Astrocyte (in vitro differentiated cells and primary cell): ENCODE results near the gene EXD3. TPM values are rescaled to one million over a fixed set of nuclear protein-coding genes. Genes with fewer than 3 reads are reported as not detected.

ENCODE experiments used
- DNase-seq: peaks from one replicate; pipeline ENCODE4 v3.0.0-alpha.2; 2010; ENCODE audit warnings: low read depth
- FAIRE-seq: peaks from 2 replicates; lab custom pipeline; 2011; peaks lifted over from hg19 to GRCh38; lab: Jason Lieb, UNC
- H2AFZ ChIP-seq: 2 replicates; pipeline ENCODE4 v1.6.0; 2012; ENCODE audit warnings: low read depth, low read length, inconsistent platforms
- H3K27ac ChIP-seq: 2 replicates; pipeline ENCODE4 v1.5.1; 2011; ENCODE audit warnings: low read depth, low read length, inconsistent platforms
- H3K27me3 ChIP-seq: 2 replicates; pipeline ENCODE4 v1.6.0; 2011; ENCODE audit warnings: low read length, inconsistent platforms; ENCODE audit not compliant: insufficient read depth
- H3K36me3 ChIP-seq: 2 replicates; pipeline ENCODE4 v1.5.1; 2011; ENCODE audit warnings: low read length, inconsistent platforms; ENCODE audit not compliant: insufficient read depth
- H3K4me1 ChIP-seq: 2 replicates; pipeline ENCODE4 v1.5.1; 2011; ENCODE audit warnings: low read length, inconsistent platforms; ENCODE audit not compliant: insufficient read depth
- H3K4me2 ChIP-seq: 2 replicates; pipeline ENCODE4 v1.6.0; 2012; ENCODE audit warnings: low read length, inconsistent platforms
- H3K4me3 ChIP-seq: 2 replicates; pipeline ENCODE4 v1.5.1; 2011; ENCODE audit warnings: low read depth, mild to moderate bottlenecking, low read length, inconsistent platforms; ENCODE audit not compliant: insufficient read depth
- H3K79me2 ChIP-seq: 2 replicates; pipeline ENCODE4 v1.6.0; 2012; ENCODE audit warnings: mild to moderate bottlenecking, low read length, inconsistent platforms; ENCODE audit not compliant: insufficient read depth
- H3K9ac ChIP-seq: 2 replicates; pipeline ENCODE4 v1.6.0; 2012; ENCODE audit warnings: mild to moderate bottlenecking, low read length, inconsistent platforms
- H3K9me3 ChIP-seq: 2 replicates; pipeline ENCODE4 v1.5.1; 2012; ENCODE audit warnings: low read depth, mild to moderate bottlenecking, low read length, inconsistent platforms; ENCODE audit not compliant: insufficient read depth
- H4K20me1 ChIP-seq: 2 replicates; pipeline ENCODE4 v1.6.0; 2012; ENCODE audit warnings: low read length, inconsistent platforms; ENCODE audit not compliant: insufficient read depth
- H3K27ac Mint-ChIP-seq: one replicate; pipeline ENCODE4 v1.8.0; 2021; ENCODE audit warnings: mild to moderate bottlenecking, mixed read lengths; ENCODE audit not compliant: unreplicated experiment
- H3K27me3 Mint-ChIP-seq: one replicate; pipeline ENCODE4 v1.8.0; 2021; ENCODE audit warnings: low read depth, mixed read lengths; ENCODE audit not compliant: unreplicated experiment
- H3K36me3 Mint-ChIP-seq: one replicate; pipeline ENCODE4 v1.8.0; 2021; ENCODE audit warnings: low read depth, mixed read lengths; ENCODE audit not compliant: unreplicated experiment
- H3K4me1 Mint-ChIP-seq: one replicate; pipeline ENCODE4 v1.8.0; 2021; ENCODE audit warnings: low read depth, mixed read lengths; ENCODE audit not compliant: unreplicated experiment
- H3K4me3 Mint-ChIP-seq: one replicate; pipeline ENCODE4 v1.8.0; 2021; ENCODE audit warnings: mild to moderate bottlenecking, moderate library complexity, mixed read lengths; ENCODE audit not compliant: unreplicated experiment
- H3K9me3 Mint-ChIP-seq: one replicate; pipeline ENCODE4 v1.8.0; 2021; ENCODE audit warnings: mild to moderate bottlenecking, mixed read lengths; ENCODE audit not compliant: unreplicated experiment
- CTCF ChIP-seq: IDR thresholded peaks from 2 replicates; pipeline ENCODE4 v1.5.1; 2011; ENCODE audit warnings: low read depth, mild to moderate bottlenecking, inconsistent platforms, low read length, moderate library complexity; ENCODE audit not compliant: insufficient read depth
- EZH2 ChIP-seq: IDR thresholded peaks from 2 replicates; pipeline ENCODE4 v1.6.1; 2012; ENCODE audit warnings: mild to moderate bottlenecking, low read length, inconsistent platforms; ENCODE audit not compliant: insufficient read depth
- total RNA-seq: library from RNA; stranded (reverse); gene quantifications from 2 replicates; pipeline ENCODE4 v1.2.1, GENCODE V29; 2021

The EXD3 gene
- total RNA-seq, 1 donor from 2014 or later: 8.5 TPM

GRCh38 chr9:137272241-137273094 is 150.5 kb downstream of the EXD3 start:
- H3K9ac ChIP-seq: no peak overlapping the region
- H3K9me3 ChIP-seq: no peaks in the 10 kb centered on the region

DNA sequence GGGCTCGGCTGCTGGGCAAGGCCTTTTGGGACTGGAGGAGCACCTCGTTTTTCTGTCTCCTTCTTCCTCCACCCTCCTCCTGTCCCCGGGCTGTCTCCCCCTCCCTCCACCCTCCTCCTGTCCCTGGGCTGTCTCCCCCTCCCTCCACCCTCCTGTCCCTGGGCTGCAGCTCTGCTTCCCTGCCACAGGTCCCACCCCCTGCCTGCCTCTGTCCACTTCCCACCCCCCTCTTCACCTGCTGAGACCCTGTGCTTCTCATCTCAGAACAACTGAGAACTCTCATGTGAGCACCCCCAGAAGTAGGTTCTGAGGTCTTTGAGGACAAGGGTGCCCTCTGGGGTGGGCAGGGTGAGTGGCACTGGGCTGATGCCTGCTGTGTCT is 151.3 kb downstream of the EXD3 start:
- peaks cover 7% of the 10 kb centered on the region for H3K79me2 ChIP-seq
- no peak overlapping the region for H3K9ac ChIP-seq
- no peak overlapping the region for H3K4me3 ChIP-seq
- no peak overlapping the region for H2AFZ ChIP-seq
- no peak for DNase-seq
- peaks cover 10% of the 10 kb centered on the region for H3K4me1 ChIP-seq
- H3K36me3 ChIP-seq: peaks cover 9% of the 10 kb centered on the region
- H3K9me3 Mint-ChIP-seq: no peaks in the 10 kb centered on the region
- no peaks in the 10 kb centered on the region for H3K27me3 Mint-ChIP-seq
- H3K27ac ChIP-seq: no peak overlapping the region
- H3K4me1 Mint-ChIP-seq: peaks cover 6% of the 10 kb centered on the region
- H3K27ac Mint-ChIP-seq: no peak overlapping the region
- H3K36me3 Mint-ChIP-seq: peaks cover 15% of the 10 kb centered on the region
- H3K27me3 ChIP-seq: no peaks in the 10 kb centered on the region
- H4K20me1 ChIP-seq: peaks cover 48% of the 10 kb centered on the region
- no peak for TF ChIP-seq EZH2
- no peak for TF ChIP-seq CTCF
- no peaks in the 10 kb centered on the region for H3K9me3 ChIP-seq
- H3K4me2 ChIP-seq: no peak overlapping the region
- H3K4me3 Mint-ChIP-seq: no peak overlapping the region
- no peak for FAIRE-seq

More at GRCh38 chr9:137272241-137273094, 150.5 kb downstream of the EXD3 start:
- H3K4me1 ChIP-seq: peaks cover 17% of the 10 kb centered on the region
- no peak overlapping the region for H3K27ac ChIP-seq
- H3K79me2 ChIP-seq: peaks cover 7% of the 10 kb centered on the region
- Mint-ChIP-seq H3K4me3 (no peak overlapping the region), H3K36me3 (peaks cover 15% of the 10 kb centered on the region), H3K9me3 (no peaks in the 10 kb centered on the region), H3K4me1 (peaks cover 6% of the 10 kb centered on the region), H3K27me3 (no peaks in the 10 kb centered on the region), H3K27ac (no peak overlapping the region)
- TF ChIP-seq CTCF (no peak), EZH2 (no peak)
- H3K36me3 ChIP-seq: peaks cover 9% of the 10 kb centered on the region
- H2AFZ ChIP-seq: no peak overlapping the region
- H3K4me3 ChIP-seq: no peak overlapping the region
- DNase-seq: no peak
- H3K27me3 ChIP-seq: no peaks in the 10 kb centered on the region
- H4K20me1 ChIP-seq: peaks cover 48% of the 10 kb centered on the region
- FAIRE-seq: no peak
- no peak overlapping the region for H3K4me2 ChIP-seq
